Panc1 (cell line): ENCODE data around the gene WDR26. TPM values are rescaled to one million over a fixed set of nuclear protein-coding genes. Genes with fewer than 3 reads are reported as not detected.

Source experiments
- ATAC-seq: fragments of 200-7000 bp; cut with Tn5 transposase; 2 replicates; pipeline ENCODE4 v1.9.1; 2020; ENCODE audit warnings: mild to moderate bottlenecking, moderate library complexity
- BruUV-seq: library from RNA; stranded (reverse); fragments of 400-500 nt; replicated peaks from 2 replicates; lab custom pipeline; 2021; lab: Mats Ljungman, UMichigan
- CTCF ChIA-PET: fragments of 300-600 bp; sonication (Branson Sonifier 250); formaldehyde crosslinking; loops from one replicate; lab custom pipeline; 2022; ENCODE audit warnings: antibody characterized with exemption; lab: Charles Lee
- POLR2A ChIA-PET: fragments of 300-600 bp; sonication (Branson Sonifier 250); formaldehyde crosslinking; loops from one replicate; lab custom pipeline; 2022; ENCODE audit warnings: antibody characterized with exemption; lab: Charles Lee
- DNase-seq: peaks from one replicate; pipeline ENCODE4 v3.0.0-alpha.2; 2010; ENCODE audit warnings: low read depth, low spot score
- H3K27ac ChIP-seq: 2 replicates; pipeline ENCODE4 v1.5.1; 2011; ENCODE audit warnings: mild to moderate bottlenecking, low read length, inconsistent platforms
- H3K27me3 ChIP-seq: fragments of 200-500 bp; sonication (Bioruptor generic); 2 replicates; pipeline ENCODE4 v1.6.0; 2014; ENCODE audit warnings: low read length, inconsistent platforms; ENCODE audit not compliant: control insufficient read depth, insufficient read depth
- H3K36me3 ChIP-seq: fragments of 200-500 bp; sonication (Bioruptor generic); 2 replicates; pipeline ENCODE4 v1.5.1; 2014; ENCODE audit warnings: inconsistent platforms, mild to moderate bottlenecking, low read length, moderate library complexity; ENCODE audit not compliant: control insufficient read depth, insufficient read depth
- H3K4me1 ChIP-seq: 2 replicates; pipeline ENCODE4 v1.5.1; 2011; ENCODE audit warnings: inconsistent platforms, mild to moderate bottlenecking, low read length, moderate library complexity; ENCODE audit not compliant: control insufficient read depth, insufficient read depth
- H3K4me3 ChIP-seq, 2 experiments: 2 replicates each; pipeline ENCODE4 v1.5.1; 2011 to 2012; ENCODE audit warnings: low read depth in 2 of 2, low read length in 2 of 2, mild to moderate bottlenecking in 2 of 2, inconsistent platforms in 1 of 2, moderate library complexity in 1 of 2
- H3K9me3 ChIP-seq: fragments of 200-500 bp; sonication (Bioruptor generic); 2 replicates; pipeline ENCODE4 v1.5.1; 2014; ENCODE audit warnings: low read depth, mild to moderate bottlenecking, inconsistent platforms, low read length, moderate library complexity; ENCODE audit not compliant: control insufficient read depth, insufficient read depth
- CTCF ChIP-seq: fragments of 450-650 bp; IDR thresholded peaks from 2 replicates; pipeline ENCODE4 v1.5.1; 2017; ENCODE audit warnings: mild to moderate bottlenecking
- POLR2AphosphoS5 ChIP-seq: IDR thresholded peaks from 2 replicates; pipeline ENCODE4 v1.6.1; 2012; ENCODE audit warnings: mild to moderate bottlenecking, low read depth, low read length, moderate library complexity
- SIN3A ChIP-seq: IDR thresholded peaks from 2 replicates; pipeline ENCODE4 v1.6.1; 2012; ENCODE audit warnings: low read depth, mild to moderate bottlenecking, low read length, moderate library complexity, borderline replicate concordance; ENCODE audit not compliant: insufficient read depth
- TCF7L2 ChIP-seq: IDR thresholded peaks from 2 replicates; pipeline ENCODE4 v1.6.1; 2011; ENCODE audit warnings: mild to moderate bottlenecking, low read depth, low read length, inconsistent platforms
- in situ Hi-C: cut with HindIII; loops from 2 replicates; pipeline ENCODE4 v1.10.0; 2016; ENCODE audit warnings: low sequenced_read_pairs, low pct_unique_long_range_greater_than_20kb
- intact Hi-C: fragments of 100-400 bp; cut with micrococcal nuclease; formaldehyde crosslinking; loops from one replicate; pipeline ENCODE4 v1.10.0; 2022; ENCODE audit not compliant: unreplicated experiment
- total RNA-seq: library from RNA; stranded (reverse); gene quantifications from one replicate; pipeline ENCODE4 v1.2.1, GENCODE V29; 2021; ENCODE audit not compliant: unreplicated experiment
- TF ChIP-seq, protein P1 (sequence below), 2 experiments: IDR thresholded peaks; 2 replicates each; pipeline ENCODE4 v1.6.1; 2011 to 2012; ENCODE audit warnings: low read depth in 2 of 2, control low read depth in 1 of 2, low read length in 1 of 2, mild to moderate bottlenecking in 1 of 2, moderate library complexity in 1 of 2; ENCODE audit not compliant: insufficient read depth in 1 of 2

Gene WDR26
- total RNA-seq, 1 experiment from 2014 or later = 91.3 TPM

DNA sequence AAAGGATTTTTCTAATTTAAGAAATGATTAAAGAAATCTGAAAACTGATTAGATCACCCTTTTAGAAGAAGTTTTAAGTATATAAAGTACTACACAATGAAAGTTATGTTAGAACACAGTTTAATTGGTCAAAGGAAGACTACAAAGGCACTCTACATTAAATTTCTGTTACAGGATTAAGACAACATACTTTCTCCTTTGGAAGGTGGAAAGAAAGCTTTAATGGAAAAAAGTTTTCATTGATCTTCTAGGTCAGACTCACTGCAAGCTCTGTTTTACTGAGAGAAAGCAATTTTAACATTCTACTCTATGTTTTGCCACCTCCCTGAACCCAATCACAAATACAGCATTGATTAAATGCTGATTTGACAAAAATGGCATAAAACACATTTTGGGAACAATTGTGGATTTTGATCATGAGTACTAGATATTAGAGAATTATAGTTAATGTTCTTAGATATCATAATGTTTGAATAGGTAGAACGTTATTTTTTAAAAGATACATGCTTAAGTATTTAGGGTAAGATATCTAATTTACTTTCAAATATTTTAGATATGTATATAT, 32.0 kb downstream of the WDR26 start:
- Histone ChIP-seq H3K4me1 (no peaks in the 10 kb centered on the region), H3K36me3 (peaks cover 68% of the 10 kb centered on the region), H3K27me3 (no peaks in the 10 kb centered on the region), H3K9me3 (no peaks in the 10 kb centered on the region), H3K27ac (no peak overlapping the region), H3K4me3 (no peak overlapping the region)
- no peak for DNase-seq
- no peak for TF ChIP-seq TCF7L2
- no peak for TF ChIP-seq CTCF
- no peak for TF ChIP-seq SIN3A
- TF ChIP-seq POLR2AphosphoS5 = no peak
- TF ChIP-seq, protein P1, sequence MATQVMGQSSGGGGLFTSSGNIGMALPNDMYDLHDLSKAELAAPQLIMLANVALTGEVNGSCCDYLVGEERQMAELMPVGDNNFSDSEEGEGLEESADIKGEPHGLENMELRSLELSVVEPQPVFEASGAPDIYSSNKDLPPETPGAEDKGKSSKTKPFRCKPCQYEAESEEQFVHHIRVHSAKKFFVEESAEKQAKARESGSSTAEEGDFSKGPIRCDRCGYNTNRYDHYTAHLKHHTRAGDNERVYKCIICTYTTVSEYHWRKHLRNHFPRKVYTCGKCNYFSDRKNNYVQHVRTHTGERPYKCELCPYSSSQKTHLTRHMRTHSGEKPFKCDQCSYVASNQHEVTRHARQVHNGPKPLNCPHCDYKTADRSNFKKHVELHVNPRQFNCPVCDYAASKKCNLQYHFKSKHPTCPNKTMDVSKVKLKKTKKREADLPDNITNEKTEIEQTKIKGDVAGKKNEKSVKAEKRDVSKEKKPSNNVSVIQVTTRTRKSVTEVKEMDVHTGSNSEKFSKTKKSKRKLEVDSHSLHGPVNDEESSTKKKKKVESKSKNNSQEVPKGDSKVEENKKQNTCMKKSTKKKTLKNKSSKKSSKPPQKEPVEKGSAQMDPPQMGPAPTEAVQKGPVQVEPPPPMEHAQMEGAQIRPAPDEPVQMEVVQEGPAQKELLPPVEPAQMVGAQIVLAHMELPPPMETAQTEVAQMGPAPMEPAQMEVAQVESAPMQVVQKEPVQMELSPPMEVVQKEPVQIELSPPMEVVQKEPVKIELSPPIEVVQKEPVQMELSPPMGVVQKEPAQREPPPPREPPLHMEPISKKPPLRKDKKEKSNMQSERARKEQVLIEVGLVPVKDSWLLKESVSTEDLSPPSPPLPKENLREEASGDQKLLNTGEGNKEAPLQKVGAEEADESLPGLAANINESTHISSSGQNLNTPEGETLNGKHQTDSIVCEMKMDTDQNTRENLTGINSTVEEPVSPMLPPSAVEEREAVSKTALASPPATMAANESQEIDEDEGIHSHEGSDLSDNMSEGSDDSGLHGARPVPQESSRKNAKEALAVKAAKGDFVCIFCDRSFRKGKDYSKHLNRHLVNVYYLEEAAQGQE (IDR thresholded peaks at IDR 0.05; ENCODE audit: insufficient read depth in 1 of 2, low read depth in 2 of 2, low read length in 1 of 2) = no peak
- CTCF ChIA-PET = no interaction called here
- POLR2A ChIA-PET = no interaction called here
- intact Hi-C loops (no loop called here), in situ Hi-C loops (no loop called here)
- BruUV-seq = no TSS peak
- ATAC-seq = no peak

DNA sequence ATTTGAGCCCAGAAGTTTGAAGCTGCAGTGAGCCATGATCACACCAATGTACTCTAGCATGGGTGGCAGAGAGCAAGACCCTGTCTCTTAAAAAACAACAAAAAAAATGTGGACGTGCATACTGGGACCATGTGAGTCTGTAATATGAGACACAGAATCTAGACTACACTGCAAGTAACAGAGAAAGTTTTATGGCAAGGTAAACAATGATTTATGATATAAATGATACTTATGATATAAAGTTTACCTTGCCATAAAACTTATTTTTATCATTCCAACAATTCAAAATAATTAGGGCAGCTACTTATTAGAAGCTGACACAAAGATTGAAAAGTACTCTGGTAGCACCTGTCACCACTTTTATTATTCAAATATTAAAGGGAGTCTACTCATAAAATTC, 34.7 kb downstream of the WDR26 start:
- Histone ChIP-seq H3K9me3 (no peaks in the 10 kb centered on the region), H3K4me1 (no peaks in the 10 kb centered on the region), H3K36me3 (peaks cover 78% of the 10 kb centered on the region), H3K4me3 (no peak overlapping the region), H3K27me3 (no peaks in the 10 kb centered on the region), H3K27ac (no peak overlapping the region)
- ChIA-PET POLR2A (no interaction called here), CTCF (no interaction called here)
- intact Hi-C loops (no loop called here), in situ Hi-C loops (no loop called here)
- TF ChIP-seq TCF7L2 (no peak), POLR2AphosphoS5 (no peak), SIN3A (no peak), CTCF (no peak)
- TF ChIP-seq, protein P1 (IDR thresholded peaks at IDR 0.05; ENCODE audit: insufficient read depth in 1 of 2, low read depth in 2 of 2, low read length in 1 of 2) = no peak
- no TSS peak for BruUV-seq
- DNase-seq (no peak), ATAC-seq (no peak)
